GM12864 (cell line): Measurements from ENCODE around the gene BTF3.

Experiments used
- DNase-seq: peaks from one replicate; pipeline ENCODE4 v3.0.0-alpha.2; 2011; ENCODE audit warnings: low read depth
- H3K4me3 ChIP-seq: 2 replicates; pipeline ENCODE4 v1.5.1; 2011; ENCODE audit warnings: mild to moderate bottlenecking, low read depth, low read length, control low read depth
- TF ChIP-seq, protein P1 (sequence below): IDR thresholded peaks from 2 replicates; pipeline ENCODE4 v1.5.1; 2011; ENCODE audit warnings: low read depth, mild to moderate bottlenecking, moderate library complexity, low read length, control low read depth, inconsistent platforms; ENCODE audit errors: missing control alignments

The BTF3 gene

GRCh38 chr5:73494721-73495120 lies 3.5 kb upstream of the BTF3 start:
- no peak for DNase-seq
- TF ChIP-seq, protein P1, sequence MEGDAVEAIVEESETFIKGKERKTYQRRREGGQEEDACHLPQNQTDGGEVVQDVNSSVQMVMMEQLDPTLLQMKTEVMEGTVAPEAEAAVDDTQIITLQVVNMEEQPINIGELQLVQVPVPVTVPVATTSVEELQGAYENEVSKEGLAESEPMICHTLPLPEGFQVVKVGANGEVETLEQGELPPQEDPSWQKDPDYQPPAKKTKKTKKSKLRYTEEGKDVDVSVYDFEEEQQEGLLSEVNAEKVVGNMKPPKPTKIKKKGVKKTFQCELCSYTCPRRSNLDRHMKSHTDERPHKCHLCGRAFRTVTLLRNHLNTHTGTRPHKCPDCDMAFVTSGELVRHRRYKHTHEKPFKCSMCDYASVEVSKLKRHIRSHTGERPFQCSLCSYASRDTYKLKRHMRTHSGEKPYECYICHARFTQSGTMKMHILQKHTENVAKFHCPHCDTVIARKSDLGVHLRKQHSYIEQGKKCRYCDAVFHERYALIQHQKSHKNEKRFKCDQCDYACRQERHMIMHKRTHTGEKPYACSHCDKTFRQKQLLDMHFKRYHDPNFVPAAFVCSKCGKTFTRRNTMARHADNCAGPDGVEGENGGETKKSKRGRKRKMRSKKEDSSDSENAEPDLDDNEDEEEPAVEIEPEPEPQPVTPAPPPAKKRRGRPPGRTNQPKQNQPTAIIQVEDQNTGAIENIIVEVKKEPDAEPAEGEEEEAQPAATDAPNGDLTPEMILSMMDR = no peak
- no peak overlapping the region for H3K4me3 ChIP-seq

DNA sequence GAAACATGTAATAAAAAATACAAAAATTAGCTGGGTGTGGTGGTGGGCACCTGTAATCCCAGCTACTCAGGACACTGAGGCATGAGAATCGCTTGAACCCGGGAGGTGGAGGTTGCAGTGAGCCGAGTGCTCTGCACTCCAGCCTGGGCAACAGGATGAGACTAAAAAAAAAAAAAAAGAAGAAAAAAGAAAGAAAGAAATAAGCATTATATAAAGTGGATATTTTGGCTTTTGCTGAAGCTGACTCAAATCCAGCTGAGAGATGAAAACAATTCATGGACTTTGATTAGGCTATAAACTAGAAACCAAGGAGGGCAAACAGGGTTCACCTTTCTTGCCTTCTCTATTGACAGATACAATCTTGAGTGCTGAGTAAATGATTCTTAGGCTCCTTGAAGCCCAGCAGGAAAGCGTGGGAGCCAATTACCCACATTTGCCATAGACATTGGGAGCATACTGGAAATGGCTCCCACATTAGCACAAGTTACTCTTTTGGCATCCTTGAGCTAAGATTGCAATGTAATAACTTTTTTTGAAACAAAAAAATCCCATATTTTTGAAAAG lies 2.4 kb upstream of the BTF3 start:
- TF ChIP-seq, protein P1 = no peak
- H3K4me3 ChIP-seq = no peak overlapping the region
- DNase-seq = no peak

GRCh38 chr5:73496984-73497457 lies 1.2 kb upstream of the BTF3 start:
- no peak for DNase-seq
- peak overlapping the region; percentile 79; the same call in 1 of the 2 replicates for H3K4me3 ChIP-seq
- TF ChIP-seq, protein P1 = peak; percentile 34

DNA sequence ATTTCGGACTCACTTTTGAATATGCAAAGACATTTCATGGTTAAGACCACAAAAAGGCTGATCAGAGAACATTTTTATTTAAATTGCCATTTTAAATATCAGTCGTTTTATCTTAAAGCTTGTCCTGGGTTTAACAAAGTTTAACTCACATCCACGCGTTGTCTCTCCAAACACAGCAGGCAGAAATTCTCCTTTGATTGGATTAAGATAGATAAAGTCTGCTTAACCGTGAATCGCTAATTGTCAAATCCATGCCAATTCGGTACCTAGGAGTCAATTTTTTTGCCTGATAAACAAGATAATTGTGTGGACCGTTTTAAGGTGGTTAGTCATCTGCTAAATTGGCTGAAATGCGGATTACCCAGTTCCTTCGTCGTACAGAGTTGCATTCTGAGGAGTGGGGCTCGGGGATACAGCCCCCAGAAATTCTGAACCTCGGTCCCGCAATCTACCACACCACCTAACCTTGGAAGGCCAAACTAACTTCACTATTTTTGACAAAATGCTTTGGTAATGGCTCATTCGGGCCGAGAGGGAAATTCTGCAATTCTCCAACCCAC lies 665 bp upstream of the BTF3 start:
- peak overlapping the region; percentile 79 for H3K4me3 ChIP-seq
- TF ChIP-seq, protein P1 = no peak
- DNase-seq = no peak

DNA sequence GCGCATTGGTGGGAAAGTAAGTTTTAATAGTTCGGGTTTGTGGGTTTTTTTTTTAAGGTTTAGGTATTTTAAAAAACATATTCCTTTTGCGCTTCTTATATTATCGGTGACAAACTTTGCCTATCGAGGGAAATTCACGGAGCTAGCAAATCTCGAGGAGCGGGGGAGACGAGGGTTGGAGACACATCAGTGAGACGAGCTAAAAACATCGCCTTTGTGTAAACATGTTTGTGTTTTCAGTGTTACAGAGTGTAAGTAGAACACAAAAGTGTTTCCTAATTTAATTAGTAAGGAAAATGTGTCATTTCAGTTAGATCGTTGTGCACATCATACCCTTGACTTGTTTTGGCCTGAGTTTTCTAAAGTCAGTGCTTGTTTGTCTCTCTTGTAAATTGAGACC lies 945 bp downstream of the BTF3 start:
- TF ChIP-seq, protein P1 = no peak
- DNase-seq = no peak
- H3K4me3 ChIP-seq = peak overlapping the region; percentile 79

- DNase-seq = no peak
- H3K4me3 ChIP-seq = peak overlapping the region; percentile 79
- TF ChIP-seq, protein P1 = no peak
Observed at GRCh38 chr5:73499756-73500155, 1.5 kb downstream of the BTF3 start.

DNA sequence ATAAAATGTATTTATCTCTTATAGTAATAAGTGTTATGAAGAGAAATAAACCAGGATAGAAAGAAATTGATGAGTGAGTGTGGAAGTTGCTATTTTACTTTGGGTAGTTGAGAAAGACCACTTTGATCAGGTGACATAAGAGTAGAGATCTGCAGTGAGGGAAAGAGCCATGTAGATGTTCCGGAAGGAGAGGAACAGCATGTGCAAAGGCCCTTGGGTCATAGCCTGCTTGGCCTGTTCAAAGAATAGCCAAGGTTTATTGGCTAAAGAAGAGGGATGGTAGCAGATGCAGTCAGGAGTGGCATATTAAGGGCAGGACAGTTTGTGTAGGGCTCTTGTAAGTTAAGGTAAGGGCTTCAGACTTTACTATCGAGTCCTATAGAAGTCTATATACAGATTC lies 3.2 kb downstream of the BTF3 start:
- H3K4me3 ChIP-seq = no peak overlapping the region
- TF ChIP-seq, protein P1 = no peak
- no peak for DNase-seq
